ENCODE measurements around the gene HAGH.

DNA sequence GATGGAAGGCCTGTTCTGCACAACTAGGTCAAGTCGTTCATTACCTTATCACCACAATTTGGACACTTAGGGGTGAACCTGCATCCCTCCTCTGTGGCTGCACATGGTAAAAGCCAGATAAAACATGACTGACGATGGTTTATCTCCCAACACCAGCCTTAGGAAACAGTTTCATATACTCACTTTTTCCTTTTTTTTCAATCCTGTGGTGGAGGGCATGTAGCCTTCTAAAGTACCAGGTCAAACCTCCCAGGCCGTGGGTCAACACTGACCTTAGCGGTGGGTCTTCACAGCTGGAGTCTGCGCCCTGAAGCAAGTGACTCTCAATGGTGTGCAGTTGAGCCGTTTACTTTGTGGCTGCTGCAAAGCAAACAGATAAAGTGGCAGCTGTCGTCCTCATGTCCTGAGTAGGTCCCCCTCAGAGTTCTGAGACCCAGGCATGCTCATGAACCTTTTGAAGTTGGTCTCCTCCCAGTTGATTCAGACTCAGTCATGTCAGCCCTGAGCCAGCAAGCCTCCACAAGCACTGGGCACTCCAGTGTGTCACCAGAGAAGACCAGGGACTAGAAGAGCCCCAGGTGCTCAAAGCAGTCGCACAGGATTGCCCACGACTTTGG, 6.3 kb upstream of the HAGH start:
- TF ChIP-seq, protein P1, sequence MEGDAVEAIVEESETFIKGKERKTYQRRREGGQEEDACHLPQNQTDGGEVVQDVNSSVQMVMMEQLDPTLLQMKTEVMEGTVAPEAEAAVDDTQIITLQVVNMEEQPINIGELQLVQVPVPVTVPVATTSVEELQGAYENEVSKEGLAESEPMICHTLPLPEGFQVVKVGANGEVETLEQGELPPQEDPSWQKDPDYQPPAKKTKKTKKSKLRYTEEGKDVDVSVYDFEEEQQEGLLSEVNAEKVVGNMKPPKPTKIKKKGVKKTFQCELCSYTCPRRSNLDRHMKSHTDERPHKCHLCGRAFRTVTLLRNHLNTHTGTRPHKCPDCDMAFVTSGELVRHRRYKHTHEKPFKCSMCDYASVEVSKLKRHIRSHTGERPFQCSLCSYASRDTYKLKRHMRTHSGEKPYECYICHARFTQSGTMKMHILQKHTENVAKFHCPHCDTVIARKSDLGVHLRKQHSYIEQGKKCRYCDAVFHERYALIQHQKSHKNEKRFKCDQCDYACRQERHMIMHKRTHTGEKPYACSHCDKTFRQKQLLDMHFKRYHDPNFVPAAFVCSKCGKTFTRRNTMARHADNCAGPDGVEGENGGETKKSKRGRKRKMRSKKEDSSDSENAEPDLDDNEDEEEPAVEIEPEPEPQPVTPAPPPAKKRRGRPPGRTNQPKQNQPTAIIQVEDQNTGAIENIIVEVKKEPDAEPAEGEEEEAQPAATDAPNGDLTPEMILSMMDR (IDR thresholded peaks at IDR 0.05; ENCODE audit: low read depth, low read length), result no peak
- no peak for TF ChIP-seq POLR2A (IDR thresholded peaks at IDR 0.05; ENCODE audit: extremely low read depth, insufficient read length)
